ENCODE data around the gene RAD51AP1.

RAD51AP1 gene

GRCh38 chr12:4572680-4573079, 34.0 kb downstream of the RAD51AP1 start:
- TF ChIP-seq CTCF (conservative IDR thresholded peaks at IDR 0.05; ENCODE audit: low read depth, low read length) = no peak
- DNase-seq (ENCODE audit: low read depth) = no peak
- H3K4me3 ChIP-seq (ENCODE audit: low read depth, low read length) = no peak overlapping the region

GRCh38 chr12:4579305-4580102, 40.8 kb downstream of the RAD51AP1 start:
- peak; percentile 55 for TF ChIP-seq CTCF (conservative IDR thresholded peaks at IDR 0.05; ENCODE audit: low read depth, low read length)
- no peak overlapping the region for H3K4me3 ChIP-seq (ENCODE audit: low read depth, low read length)
- peak; percentile 47 for DNase-seq (ENCODE audit: low read depth)

- H3K4me3 ChIP-seq (ENCODE audit: low read depth, low read length) = no peak overlapping the region
- DNase-seq (ENCODE audit: low read depth) = no peak
- no peak for TF ChIP-seq CTCF (conservative IDR thresholded peaks at IDR 0.05; ENCODE audit: low read depth, low read length)
These were observed 41.6 kb downstream of the RAD51AP1 start for GRCh38 chr12:4580281-4580688.

GRCh38 chr12:4584281-4584680, 45.6 kb downstream of the RAD51AP1 start:
- no peak overlapping the region for H3K4me3 ChIP-seq (ENCODE audit: low read depth, low read length)
- no peak for DNase-seq (ENCODE audit: low read depth)
- TF ChIP-seq CTCF (conservative IDR thresholded peaks at IDR 0.05; ENCODE audit: low read depth, low read length) = no peak

GRCh38 chr12:4584896-4585295, 46.2 kb downstream of the RAD51AP1 start:
- DNase-seq (ENCODE audit: low read depth) = no peak
- no peak overlapping the region for H3K4me3 ChIP-seq (ENCODE audit: low read depth, low read length)
- TF ChIP-seq CTCF (conservative IDR thresholded peaks at IDR 0.05; ENCODE audit: low read depth, low read length) = no peak

GRCh38 chr12:4586500-4586899, 47.8 kb downstream of the RAD51AP1 start:
- DNase-seq (ENCODE audit: low read depth) = no peak
- no peak overlapping the region for H3K4me3 ChIP-seq (ENCODE audit: low read depth, low read length)

More at GRCh38 chr12:4586500-4586899, 47.8 kb downstream of the RAD51AP1 start:
- no peak for TF ChIP-seq CTCF (conservative IDR thresholded peaks at IDR 0.05; ENCODE audit: low read depth, low read length)

All from choroid plexus epithelial cell (primary cell).